ENCODE data around the gene MZB1.

GRCh38 chr5:139382807-139383206 lies 6.9 kb downstream of the MZB1 start:
- no peak for TF ChIP-seq CTCF (conservative IDR thresholded peaks at IDR 0.05)
- no peak for TF ChIP-seq ZFX (IDR thresholded peaks at IDR 0.05)

Measured in C4-2B (cell line).